Mesenchymal stem cell (in vitro differentiated cells and primary cell): ENCODE results near the gene PDHA2.

ENCODE experiments used
- DNase-seq: peaks from one replicate; pipeline ENCODE4 v3.0.0-alpha.2; 2013
- H2AFZ ChIP-seq: one replicate; pipeline ENCODE4 v1.6.1; 2013; ENCODE audit warnings: low read depth, mild to moderate bottlenecking, control low read depth, inconsistent platforms, low read length, moderate library complexity
- H2AK5ac ChIP-seq: 2 replicates; pipeline ENCODE4 v1.6.1; 2013; ENCODE audit warnings: low read length, moderate library complexity, mild to moderate bottlenecking, inconsistent platforms; ENCODE audit not compliant: severe bottlenecking
- H2BK120ac ChIP-seq: one replicate; pipeline ENCODE4 v1.6.1; 2013; ENCODE audit warnings: low read depth, mild to moderate bottlenecking, inconsistent platforms, low read length, moderate library complexity
- H2BK12ac ChIP-seq, 2 experiments: one replicate each; pipeline ENCODE4 v1.6.1; 2013; ENCODE audit warnings: inconsistent platforms in 2 of 2, low read length in 2 of 2, mild to moderate bottlenecking in 2 of 2, moderate library complexity in 2 of 2, control low read depth in 1 of 2
- H2BK15ac ChIP-seq: one replicate; pipeline ENCODE4 v1.6.1; 2013; ENCODE audit warnings: mild to moderate bottlenecking, low read depth, inconsistent platforms; ENCODE audit not compliant: poor library complexity, severe bottlenecking
- H2BK5ac ChIP-seq: 2 replicates; pipeline ENCODE4 v1.6.1; 2013; ENCODE audit warnings: low read depth, mild to moderate bottlenecking, low read length, control low read depth, inconsistent platforms; ENCODE audit not compliant: poor library complexity, severe bottlenecking
- H3K14ac ChIP-seq, 2 experiments: one replicate each; pipeline ENCODE4 v1.6.1; 2013; ENCODE audit warnings: inconsistent platforms in 2 of 2, low read length in 2 of 2, control low read depth in 1 of 2, mild to moderate bottlenecking in 1 of 2, moderate library complexity in 1 of 2
- H3K18ac ChIP-seq, 2 experiments: one replicate each; pipeline ENCODE4 v1.6.1; 2013; ENCODE audit warnings: inconsistent platforms in 2 of 2, low read length in 2 of 2, control low read depth in 1 of 2, low read depth in 1 of 2, mild to moderate bottlenecking in 1 of 2
- H3K23ac ChIP-seq, 2 experiments: one replicate each; pipeline ENCODE4 v1.6.1; 2013; ENCODE audit warnings: inconsistent platforms in 2 of 2, low read length in 2 of 2, mild to moderate bottlenecking in 2 of 2, moderate library complexity in 2 of 2, control low read depth in 1 of 2
- H3K27ac ChIP-seq: 2 replicates; pipeline ENCODE4 v1.5.1; 2013; ENCODE audit warnings: mild to moderate bottlenecking, moderate library complexity, low read length, control low read depth, inconsistent platforms; ENCODE audit not compliant: poor library complexity, severe bottlenecking
- H3K27me3 ChIP-seq, 2 experiments: 2 replicates each; pipeline versions ENCODE4 v1.6.1 to v1.7.0; 2013; ENCODE audit warnings: low read length in 2 of 2, mild to moderate bottlenecking in 2 of 2, moderate library complexity in 2 of 2, control low read depth in 1 of 2, inconsistent platforms in 1 of 2; ENCODE audit not compliant: control insufficient read depth in 1 of 2, insufficient read depth in 1 of 2
- H3K36me3 ChIP-seq, 2 experiments: 2 replicates each; pipeline versions ENCODE4 v1.6.1 to v1.7.0; 2013; ENCODE audit warnings: low read length in 2 of 2, control low read depth in 1 of 2, inconsistent platforms in 1 of 2, low read depth in 1 of 2, mild to moderate bottlenecking in 1 of 2; ENCODE audit not compliant: insufficient read depth in 2 of 2, control insufficient read depth in 1 of 2
- H3K4ac ChIP-seq, 2 experiments: one replicate each; pipeline ENCODE4 v1.6.1; 2013; ENCODE audit warnings: inconsistent platforms in 2 of 2, low read length in 2 of 2, mild to moderate bottlenecking in 2 of 2, moderate library complexity in 2 of 2, control low read depth in 1 of 2, low read depth in 1 of 2
- H3K4me1 ChIP-seq: 2 replicates; pipeline ENCODE4 v1.6.1; 2013; ENCODE audit warnings: low read depth, low read length, control low read depth; ENCODE audit not compliant: control insufficient read depth, insufficient read depth
- H3K4me2 ChIP-seq: 2 replicates; pipeline ENCODE4 v1.6.1; 2013; ENCODE audit warnings: low read length, mild to moderate bottlenecking, inconsistent platforms; ENCODE audit not compliant: poor library complexity, severe bottlenecking
- H3K4me3 ChIP-seq, 2 experiments: 2 replicates each; pipeline versions ENCODE4 v1.5.1 to v1.7.0; 2013; ENCODE audit warnings: low read length in 2 of 2, mild to moderate bottlenecking in 2 of 2, control low read depth in 1 of 2, low read depth in 1 of 2; ENCODE audit not compliant: insufficient read depth in 1 of 2
- H3K79me1 ChIP-seq: replicated peaks from 2 replicates; pipeline ENCODE4 v1.6.1; 2013; ENCODE audit warnings: mild to moderate bottlenecking, control low read depth, low read length, inconsistent platforms; ENCODE audit not compliant: poor library complexity, severe bottlenecking
- H3K9ac ChIP-seq: 2 replicates; pipeline ENCODE4 v1.7.0; 2013; ENCODE audit warnings: mild to moderate bottlenecking, low read length, moderate library complexity
- H3K9me3 ChIP-seq: 2 replicates; pipeline ENCODE4 v1.7.0; 2013; ENCODE audit warnings: mild to moderate bottlenecking, low read length; ENCODE audit not compliant: control insufficient read depth
- H4K8ac ChIP-seq: one replicate; pipeline ENCODE4 v1.6.1; 2013; ENCODE audit warnings: inconsistent platforms, mild to moderate bottlenecking, low read length, moderate library complexity
- H4K91ac ChIP-seq: one replicate; pipeline ENCODE4 v1.6.1; 2013; ENCODE audit warnings: mild to moderate bottlenecking, low read length, inconsistent platforms
- WGBS: methylation state at CpG from one replicate; pipeline ENCODE4 v1.1.7; 2013; ENCODE audit warnings: mixed read lengths; 5-methylcytosine and 5-hydroxymethylcytosine counted together

PDHA2 gene

DNA sequence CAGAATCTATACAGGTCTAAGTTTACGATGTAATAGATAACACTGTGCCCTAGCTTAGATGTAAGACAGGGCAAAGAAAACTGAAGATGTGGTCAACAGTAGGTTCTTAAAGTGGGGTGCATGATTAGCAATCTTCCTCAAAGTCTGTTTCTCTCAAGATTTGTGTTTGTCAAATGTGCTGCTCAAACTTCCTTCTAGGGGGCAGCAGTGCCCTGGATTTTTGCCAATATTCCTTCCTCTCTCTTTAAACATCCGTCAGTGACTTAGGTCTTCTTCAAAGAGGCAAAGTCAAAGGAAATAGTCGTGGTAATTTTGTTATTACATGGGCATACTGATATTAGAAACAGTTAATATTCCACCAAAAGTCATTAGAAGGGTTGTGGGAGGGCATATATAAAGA, 4.2 kb upstream of the PDHA2 start:
- Histone ChIP-seq H3K18ac (no peak overlapping the region), H3K36me3 (no peaks in the 10 kb centered on the region), H3K4me1 (no peaks in the 10 kb centered on the region), H2AFZ (no peak overlapping the region), H2AK5ac (no peak overlapping the region), H3K9ac (no peak overlapping the region), H2BK5ac (no peak overlapping the region), H3K4me3 (no peak overlapping the region), H4K91ac (no peak overlapping the region), H3K79me1 (no peaks in the 10 kb centered on the region), H2BK15ac (no peak overlapping the region), H3K27me3 (no peaks in the 10 kb centered on the region), H3K27ac (no peak overlapping the region), H3K23ac (no peak overlapping the region), H4K8ac (no peak overlapping the region), H3K14ac (no peak overlapping the region), H3K4me2 (no peak overlapping the region), H3K9me3 (peaks cover 7% of the 10 kb centered on the region), H2BK12ac (no peak overlapping the region), H3K4ac (no peak overlapping the region), H2BK120ac (no peak overlapping the region)
- peak; percentile 22 for DNase-seq
- WGBS = 100% methylated on average over 1 of the region's 3 CpGs

DNA sequence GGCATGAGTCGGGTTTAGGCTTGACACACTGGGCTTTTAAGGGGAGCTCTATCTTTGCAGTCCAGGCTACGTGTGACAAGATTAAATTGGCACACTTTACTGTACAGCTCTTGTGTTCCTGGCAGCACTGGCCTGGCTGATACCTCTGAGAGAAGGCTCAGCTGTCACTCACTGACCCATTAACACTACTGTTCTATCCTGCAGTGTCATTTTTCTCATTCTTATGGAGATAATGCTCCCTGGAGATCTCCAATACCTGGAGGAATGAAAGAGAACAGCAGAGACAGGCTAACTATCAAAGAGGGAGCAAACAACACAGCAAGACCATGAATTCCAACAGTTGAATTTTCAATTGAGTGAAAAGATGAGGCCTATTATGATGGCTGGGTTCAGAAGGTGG, 1.7 kb upstream of the PDHA2 start:
- H3K4me2 ChIP-seq = no peak overlapping the region
- H2AK5ac ChIP-seq = no peak overlapping the region
- H2BK15ac ChIP-seq = no peak overlapping the region
- no peaks in the 10 kb centered on the region for H3K79me1 ChIP-seq
- no peak overlapping the region for H2BK120ac ChIP-seq
- WGBS = 90% methylated on average over 2 of the region's 2 CpGs
- no peak overlapping the region for H3K4ac ChIP-seq
- H4K91ac ChIP-seq = no peak overlapping the region
- H2AFZ ChIP-seq = no peak overlapping the region
- H3K9ac ChIP-seq = no peak overlapping the region
- no peak overlapping the region for H2BK5ac ChIP-seq
- no peak overlapping the region for H3K27ac ChIP-seq
- no peaks in the 10 kb centered on the region for H3K27me3 ChIP-seq
- no peak overlapping the region for H3K14ac ChIP-seq
- H3K9me3 ChIP-seq = peaks cover 9% of the 10 kb centered on the region
- H4K8ac ChIP-seq = no peak overlapping the region
- DNase-seq = no peak
- H3K36me3 ChIP-seq = no peaks in the 10 kb centered on the region
- no peak overlapping the region for H3K23ac ChIP-seq
- H3K18ac ChIP-seq = no peak overlapping the region
- no peak overlapping the region for H2BK12ac ChIP-seq
- H3K4me3 ChIP-seq = no peak overlapping the region
- no peaks in the 10 kb centered on the region for H3K4me1 ChIP-seq

DNA sequence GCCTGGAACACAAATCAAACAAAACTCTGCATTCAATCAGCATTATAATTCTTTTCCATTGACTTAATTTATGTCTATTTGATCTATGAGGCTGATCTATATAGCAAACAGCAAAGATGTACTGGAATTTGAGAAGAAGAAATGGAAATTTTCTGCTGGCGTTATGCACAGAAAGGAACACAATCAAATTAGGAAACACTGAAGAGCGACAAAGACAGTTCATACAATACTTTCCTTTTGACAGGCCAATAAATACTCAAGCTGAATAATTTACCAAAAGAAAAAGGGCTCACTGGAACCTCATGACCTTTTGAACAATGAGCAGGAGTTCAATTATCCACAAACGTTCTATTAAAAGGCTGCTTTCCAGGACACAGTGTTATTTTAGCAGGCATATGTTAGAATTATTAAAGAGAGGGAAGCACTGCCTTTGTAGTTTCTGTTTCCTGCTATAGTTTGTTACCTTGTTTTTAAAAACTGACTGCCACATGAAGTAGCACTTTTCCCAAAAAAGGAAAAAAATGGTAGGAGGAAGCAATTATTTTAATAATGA, 8.1 kb downstream of the PDHA2 start:
- Histone ChIP-seq H2BK12ac (no peak overlapping the region), H2AFZ (no peak overlapping the region), H2BK120ac (no peak overlapping the region), H3K18ac (no peak overlapping the region), H3K27me3 (no peaks in the 10 kb centered on the region), H3K79me1 (no peaks in the 10 kb centered on the region), H2BK15ac (no peak overlapping the region), H4K8ac (no peak overlapping the region), H3K4ac (no peak overlapping the region), H3K14ac (no peak overlapping the region), H3K4me1 (no peaks in the 10 kb centered on the region), H3K9me3 (peaks cover 3% of the 10 kb centered on the region), H3K4me2 (no peak overlapping the region), H4K91ac (no peak overlapping the region), H3K4me3 (no peak overlapping the region), H3K23ac (no peak overlapping the region), H3K27ac (no peak overlapping the region), H2AK5ac (no peak overlapping the region), H2BK5ac (no peak overlapping the region), H3K9ac (no peak overlapping the region), H3K36me3 (no peaks in the 10 kb centered on the region)
- WGBS = 89% methylated on average over 3 of the region's 3 CpGs
- no peak for DNase-seq

- no peak overlapping the region for H2BK15ac ChIP-seq
- DNase-seq = no peak
- H3K4me3 ChIP-seq = no peak overlapping the region
- H3K18ac ChIP-seq = no peak overlapping the region
- H4K91ac ChIP-seq = no peak overlapping the region
- H3K79me1 ChIP-seq = no peaks in the 10 kb centered on the region
- no peak overlapping the region for H3K23ac ChIP-seq
- H3K27ac ChIP-seq = no peak overlapping the region
- H3K36me3 ChIP-seq = no peaks in the 10 kb centered on the region
- H3K27me3 ChIP-seq = no peaks in the 10 kb centered on the region
- H2BK12ac ChIP-seq = no peak overlapping the region
- H2AFZ ChIP-seq = no peak overlapping the region
- H3K4me1 ChIP-seq = no peaks in the 10 kb centered on the region
- H3K4me2 ChIP-seq = no peak overlapping the region
- no peak overlapping the region for H3K14ac ChIP-seq
- no peak overlapping the region for H2AK5ac ChIP-seq
- H2BK120ac ChIP-seq = no peak overlapping the region
- H3K4ac ChIP-seq = no peak overlapping the region
- no peak overlapping the region for H3K9ac ChIP-seq
- H2BK5ac ChIP-seq = no peak overlapping the region
- peaks cover 5% of the 10 kb centered on the region for H3K9me3 ChIP-seq
- H4K8ac ChIP-seq = no peak overlapping the region
Measured at GRCh38 chr4:95850161-95850560, 10.3 kb downstream of the PDHA2 start.
